NOMO-1 treated with dmso at 0.1 percent for 144 hours (cell line): ENCODE measurements around the gene ACSL6.

Experiments used
- DNase-seq: peaks from one replicate; lab custom pipeline; 2025; ENCODE audit not compliant: unreplicated experiment; lab: John Stamatoyannopoulos, UW

The ACSL6 gene

GRCh38 chr5:131984956-131985665 lies 26.3 kb downstream of the ACSL6 start:
- DNase-seq = no peak

- DNase-seq = no peak
Measured at GRCh38 chr5:131983244-131983771, 28.1 kb downstream of the ACSL6 start.

- DNase-seq = no peak
Measured at GRCh38 chr5:131981516-131981915, 29.9 kb downstream of the ACSL6 start.

- no peak for DNase-seq
Measured at GRCh38 chr5:131980696-131981095, 30.8 kb downstream of the ACSL6 start.

- DNase-seq = no peak
Measured at GRCh38 chr5:131979816-131980215, 31.6 kb downstream of the ACSL6 start.

- DNase-seq = no peak
Measured at GRCh38 chr5:131977212-131977604, 34.2 kb downstream of the ACSL6 start.

GRCh38 chr5:131976414-131977211 lies 34.8 kb downstream of the ACSL6 start:
- DNase-seq = no peak

- DNase-seq = no peak
Measured at GRCh38 chr5:131974956-131975726, 36.3 kb downstream of the ACSL6 start.

- no peak for DNase-seq
Measured at GRCh38 chr5:131974622-131974955, 36.9 kb downstream of the ACSL6 start.

- DNase-seq = no peak
Measured at GRCh38 chr5:131974016-131974415, 37.4 kb downstream of the ACSL6 start.

- DNase-seq = no peak
Measured at GRCh38 chr5:131973089-131973712, 38.3 kb downstream of the ACSL6 start.

GRCh38 chr5:131968396-131968954 lies 43.0 kb downstream of the ACSL6 start:
- DNase-seq = no peak

- DNase-seq = no peak
Measured at GRCh38 chr5:131966551-131966950, 44.9 kb downstream of the ACSL6 start.

GRCh38 chr5:131965826-131966415 lies 45.5 kb downstream of the ACSL6 start:
- no peak for DNase-seq

- no peak for DNase-seq
Measured at GRCh38 chr5:131959906-131960305, 51.6 kb downstream of the ACSL6 start.

GRCh38 chr5:131959136-131959535 lies 52.3 kb downstream of the ACSL6 start:
- no peak for DNase-seq

GRCh38 chr5:131957721-131958441 lies 53.6 kb downstream of the ACSL6 start:
- no peak for DNase-seq

GRCh38 chr5:131953969-131954368 lies 57.5 kb downstream of the ACSL6 start:
- no peak for DNase-seq

- DNase-seq = no peak
Measured at GRCh38 chr5:131952301-131952857, 59.1 kb downstream of the ACSL6 start.
